Dedifferentiated amniotic fluid mesenchymal stem cell (primary cell): ENCODE measurements around the gene SGIP1.

Experiments used
- DNase-seq: peaks from one replicate; pipeline ENCODE4 v3.0.0-alpha.2; 2016; ENCODE audit errors: extremely low spot score

SGIP1 gene

GRCh38 chr1:66533804-66534740, at the start of gene SGIP1:
Gene SGIP1, plus strand, starts transcription at chr1:66534153. Its CDS starts 206 bp downstream, at chr1:66534359.
- peak; percentile 64 for DNase-seq

DNA sequence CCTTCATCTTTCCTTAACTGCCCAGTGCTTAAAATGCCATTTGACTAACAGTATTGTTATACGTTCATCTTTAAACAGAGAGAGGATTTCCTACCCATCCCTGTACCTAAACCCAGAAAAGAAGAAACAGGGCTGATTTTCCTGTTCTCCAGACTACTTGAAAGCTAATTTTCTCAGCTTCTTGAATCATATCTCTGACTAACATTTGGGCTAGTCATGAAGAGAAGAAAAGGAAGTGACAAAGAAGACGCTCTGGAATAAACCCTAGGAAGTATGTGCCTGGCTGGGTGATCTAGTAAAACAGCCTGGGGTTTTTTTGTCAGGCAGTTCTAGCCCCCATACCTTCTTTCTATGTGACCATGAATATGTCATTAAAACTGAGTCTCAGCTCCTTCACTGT, 44.8 kb upstream of the SGIP1 start:
- DNase-seq, result no peak

GRCh38 chr1:66489972-66490601, 43.9 kb upstream of the SGIP1 start:
- DNase-seq, result no peak

- no peak for DNase-seq
Observed at GRCh38 chr1:66490816-66491215, 43.1 kb upstream of the SGIP1 start.

- no peak for DNase-seq
Observed at GRCh38 chr1:66492424-66492823, 41.5 kb upstream of the SGIP1 start.

- no peak for DNase-seq
Observed at GRCh38 chr1:66493731-66494130, 40.2 kb upstream of the SGIP1 start.

GRCh38 chr1:66494482-66494881, 39.5 kb upstream of the SGIP1 start:
- no peak for DNase-seq

GRCh38 chr1:66495495-66495894, 38.5 kb upstream of the SGIP1 start:
- no peak for DNase-seq

DNA sequence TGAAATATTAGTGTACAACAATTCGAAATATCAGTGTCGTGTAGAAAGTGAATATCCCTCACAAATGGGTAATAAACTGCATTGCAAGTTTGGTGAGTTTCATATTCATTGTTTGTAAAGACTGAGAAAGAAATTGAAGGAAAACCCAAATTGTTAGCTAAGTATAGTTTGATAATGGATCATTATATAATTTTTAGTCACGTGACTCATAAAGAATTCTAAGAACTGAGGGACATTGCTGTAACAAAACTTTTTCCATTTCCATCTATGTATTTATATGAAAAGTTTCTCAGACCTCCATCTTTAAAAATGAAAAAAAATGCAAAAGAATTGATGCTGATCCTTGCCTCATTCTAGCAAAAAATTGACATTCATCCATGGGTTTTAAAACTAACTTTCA, 36.0 kb upstream of the SGIP1 start:
- no peak for DNase-seq

DNA sequence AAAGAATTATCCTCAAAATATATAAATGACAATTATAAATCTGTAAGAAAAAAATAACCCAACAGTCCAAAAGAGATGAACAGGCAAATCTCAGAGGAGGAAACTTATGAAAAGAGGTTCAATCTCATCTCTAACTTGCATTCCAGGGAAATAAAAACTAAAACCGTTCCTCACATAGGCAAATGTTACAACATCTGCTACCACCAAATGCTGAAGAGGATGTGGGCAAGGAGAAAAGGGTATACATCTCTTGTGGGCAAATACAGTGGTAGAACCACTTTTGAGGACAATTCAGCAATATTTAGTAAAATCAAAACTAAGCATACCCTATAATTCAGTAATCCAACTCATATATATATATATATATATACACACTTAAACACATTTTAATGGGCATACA, 33.7 kb upstream of the SGIP1 start:
- no peak for DNase-seq

DNA sequence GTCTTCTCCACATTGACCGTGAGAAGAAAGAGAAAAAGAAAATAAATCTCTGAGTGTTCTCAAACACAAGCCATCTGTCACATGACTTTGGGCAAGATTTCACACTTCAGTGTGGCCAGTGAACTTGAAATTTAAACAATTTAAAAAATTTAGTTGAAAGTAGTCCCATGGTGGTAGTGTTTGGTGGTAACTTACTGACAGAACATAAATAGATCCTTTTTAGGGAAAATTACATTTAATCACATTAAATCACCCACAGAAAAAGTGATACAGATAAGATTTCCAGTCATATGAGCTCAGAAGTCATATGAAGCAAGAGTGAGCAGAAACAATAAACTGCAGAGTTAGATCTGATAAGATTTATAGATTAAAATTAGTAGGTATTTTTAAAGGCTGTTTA, 31.9 kb upstream of the SGIP1 start:
- no peak for DNase-seq

DNA sequence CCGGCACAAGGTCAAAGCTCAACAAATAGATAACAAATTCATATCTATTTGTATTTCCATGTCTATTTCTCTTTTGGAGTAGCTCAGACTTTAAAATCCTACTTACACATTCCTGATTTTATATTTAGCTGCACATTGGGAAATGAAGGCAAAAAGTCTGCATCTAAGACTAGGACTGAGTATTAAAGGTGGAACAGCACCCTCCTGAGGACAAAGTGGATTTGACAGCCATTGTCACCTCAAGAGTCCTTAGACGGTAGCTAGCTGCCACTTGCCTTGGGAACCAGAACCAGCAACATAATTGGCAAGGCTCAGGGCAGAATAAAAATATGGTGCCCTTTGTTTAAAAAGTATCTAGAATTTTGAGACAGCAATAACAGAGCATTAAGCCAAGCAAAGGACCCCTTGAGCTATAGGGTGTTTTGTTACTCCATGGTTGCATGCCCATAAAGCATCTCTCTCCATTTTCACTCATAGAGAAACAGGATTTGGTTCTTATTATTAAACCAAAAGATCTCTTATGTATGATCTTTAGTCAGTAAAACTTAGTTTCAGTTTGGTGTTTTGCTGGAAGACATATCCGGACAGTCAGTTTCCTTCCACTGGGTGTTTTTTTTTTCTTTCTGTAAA, 30.0 kb upstream of the SGIP1 start:
- peak; percentile 83 for DNase-seq

DNA sequence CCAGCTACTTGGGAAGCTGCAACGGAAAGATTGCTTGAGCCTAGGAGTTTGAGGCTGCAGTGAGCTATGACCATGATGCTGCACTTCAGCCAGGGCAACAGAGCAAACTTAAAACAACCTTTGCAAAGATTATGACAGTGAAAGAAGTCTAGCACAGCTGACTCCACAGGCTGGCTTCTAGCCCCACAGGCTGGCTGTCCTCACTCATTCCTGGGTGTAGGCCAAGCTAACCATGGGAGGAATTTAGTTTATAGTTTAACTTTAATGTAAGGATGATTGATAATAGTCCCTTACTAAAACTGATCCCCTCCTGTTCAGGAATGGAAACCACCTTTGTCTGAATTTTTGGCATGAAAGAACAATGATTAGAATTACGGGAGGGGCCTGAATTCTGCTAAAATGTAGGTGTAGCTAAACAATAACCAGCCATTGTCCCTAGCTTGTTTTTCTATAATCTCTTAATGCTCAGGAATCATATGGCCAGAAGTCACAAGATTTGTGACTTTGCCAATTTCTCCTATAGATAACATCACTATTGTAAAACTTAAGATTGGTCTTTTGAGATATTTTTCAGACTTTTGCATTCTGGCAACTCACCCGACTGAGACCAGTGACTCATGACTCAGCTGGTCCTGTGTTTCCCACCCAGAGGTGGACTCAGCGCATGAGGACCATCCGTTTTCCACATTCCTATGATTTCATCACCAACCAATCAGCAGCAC, 28.1 kb upstream of the SGIP1 start:
- no peak for DNase-seq

- no peak for DNase-seq
Observed at GRCh38 chr1:66506393-66506687, 27.6 kb upstream of the SGIP1 start.

DNA sequence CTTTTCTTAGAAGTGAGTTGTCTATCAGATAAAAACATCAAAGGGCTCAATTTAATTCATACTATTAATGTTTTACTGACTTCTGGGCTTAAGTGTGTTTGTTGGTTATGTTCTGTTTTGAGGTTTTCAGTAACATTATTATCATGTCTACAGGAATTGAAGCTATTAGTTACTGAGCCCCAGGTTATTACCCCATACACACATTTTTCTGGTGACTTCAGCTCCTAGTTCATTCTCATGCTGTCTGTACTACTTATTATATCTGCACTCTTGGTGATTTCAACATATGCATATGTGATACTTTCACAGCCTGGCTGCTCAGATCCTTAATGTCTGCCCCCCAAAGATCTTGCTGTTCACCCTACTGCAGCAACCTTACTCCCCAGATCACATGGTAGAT, 27.0 kb upstream of the SGIP1 start:
- no peak for DNase-seq

DNA sequence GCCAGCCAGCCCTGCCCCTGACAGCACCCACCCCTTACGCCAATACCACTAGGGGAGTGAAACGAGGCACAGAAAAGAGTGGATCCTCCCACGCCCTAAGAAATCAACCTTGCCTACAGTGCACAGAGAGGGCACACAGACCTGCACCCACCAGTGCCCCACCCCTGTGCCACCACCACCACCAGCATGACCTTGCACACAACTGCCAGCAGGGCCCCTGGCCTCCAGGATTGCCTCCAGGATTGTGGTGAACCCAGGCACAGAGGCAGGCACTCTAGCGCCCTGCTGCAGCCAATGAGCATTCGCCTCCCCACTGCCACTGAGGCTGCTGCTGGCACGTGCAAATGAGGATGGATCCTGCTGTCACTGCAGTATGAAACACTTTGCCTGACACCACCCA, 23.5 kb upstream of the SGIP1 start:
- no peak for DNase-seq

GRCh38 chr1:66511118-66511517, 22.8 kb upstream of the SGIP1 start:
- no peak for DNase-seq

- DNase-seq, result no peak
Observed at GRCh38 chr1:66517959-66518358, 16.0 kb upstream of the SGIP1 start.

GRCh38 chr1:66518654-66519053, 15.3 kb upstream of the SGIP1 start:
- DNase-seq, result no peak

GRCh38 chr1:66519992-66520391, 14.0 kb upstream of the SGIP1 start:
- DNase-seq, result no peak

- DNase-seq, result no peak
Observed at GRCh38 chr1:66520655-66521054, 13.3 kb upstream of the SGIP1 start.

DNA sequence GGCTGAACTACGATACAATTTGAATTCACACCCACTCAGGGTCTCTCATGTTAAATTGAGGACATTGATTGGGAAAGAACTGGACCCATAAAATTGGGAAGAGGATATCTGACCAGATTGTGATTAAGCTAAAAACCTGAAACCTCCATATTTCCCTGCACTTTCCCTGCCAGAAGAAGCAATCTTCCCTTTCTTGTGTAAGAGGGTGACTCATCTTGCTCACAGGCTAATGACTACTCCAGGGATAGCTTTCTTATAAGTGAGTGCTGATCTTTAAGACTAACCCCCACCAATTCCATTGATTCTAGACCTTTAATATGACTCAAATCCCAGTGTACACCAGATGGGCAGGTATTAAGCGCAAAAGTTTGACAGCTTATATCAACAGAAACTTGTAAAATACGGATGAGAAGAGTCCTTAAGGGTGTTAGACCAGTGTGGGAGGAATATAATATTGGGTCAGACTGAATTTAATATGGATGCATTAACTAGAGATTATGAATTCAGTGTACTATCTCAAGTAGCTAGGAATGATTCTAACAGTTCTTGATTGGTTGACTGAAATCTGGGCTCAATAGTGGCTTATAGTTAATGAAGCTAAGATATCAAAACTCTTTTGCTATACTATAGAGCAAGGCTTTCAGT, 12.1 kb upstream of the SGIP1 start:
- peak; percentile 64 for DNase-seq
